Fibroblast of villous mesenchyme (primary cell): Measurements from ENCODE around the gene ONECUT3. TPM values are rescaled to one million over a fixed set of nuclear protein-coding genes. Genes with fewer than 3 reads are reported as not detected.
"Not testable (repeated sequence)": the region's sequence is repeated elsewhere in the genome, so short reads cannot be mapped to it uniquely, and the experiment has no call there.

Source experiments
- DNase-seq: peaks from one replicate; pipeline ENCODE4 v3.0.0-alpha.2; 2010; ENCODE audit warnings: low read depth
- H3K4me3 ChIP-seq: 2 replicates; pipeline ENCODE4 v1.5.1; 2011; ENCODE audit warnings: low read depth, mild to moderate bottlenecking, low read length
- total RNA-seq: library from RNA; depleted of rRNA; stranded (reverse); fragments of >200 nt; gene quantifications from 2 replicates; pipeline ENCODE4 v1.2.3, GENCODE V29; 2012
- TF ChIP-seq, protein P1 (sequence below): IDR thresholded peaks from 2 replicates; pipeline ENCODE4 v1.5.1; 2012; ENCODE audit warnings: low read depth, mild to moderate bottlenecking, low read length; ENCODE audit not compliant: insufficient read depth

Gene ONECUT3
- total RNA-seq, 1 donor = not detected

DNA sequence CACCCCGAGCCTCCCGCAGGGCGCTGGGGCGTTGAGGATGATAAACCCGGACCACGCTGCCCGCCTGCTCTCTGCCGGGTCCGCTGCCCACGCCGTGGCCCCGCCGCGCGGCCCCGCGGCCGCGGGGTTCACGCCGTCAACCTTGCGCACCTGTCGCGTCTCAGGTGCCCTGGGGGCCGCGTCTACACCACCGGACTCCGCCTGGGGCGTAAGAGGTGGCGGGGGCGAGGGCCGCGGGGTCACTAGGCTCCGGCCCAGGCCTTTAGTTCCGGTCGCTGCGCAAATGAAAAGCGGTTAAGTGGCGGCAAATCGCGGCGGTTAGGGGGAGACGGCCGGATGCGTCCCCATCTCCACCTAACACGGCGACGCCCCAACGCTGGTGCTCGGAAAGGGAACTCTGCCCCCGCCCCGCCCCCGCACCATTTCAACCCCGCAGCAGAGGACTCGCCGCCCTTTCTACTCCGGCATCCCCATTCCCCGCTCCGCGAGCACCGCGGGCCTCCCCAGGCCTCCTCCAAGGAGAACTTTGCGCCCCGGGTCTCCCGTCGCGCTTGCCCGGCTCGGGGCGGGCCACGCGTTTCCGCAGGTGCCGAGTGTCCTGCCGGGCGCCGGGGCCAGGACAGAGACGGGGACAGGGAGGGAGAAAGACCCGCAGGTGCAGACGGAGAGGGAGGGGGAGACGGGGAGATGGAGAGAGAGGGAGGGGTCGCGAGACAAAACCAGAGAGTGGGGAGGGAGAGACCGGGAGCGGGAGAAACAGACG is 4.3 kb downstream of the ONECUT3 start:
- H3K4me3 ChIP-seq = no peak overlapping the region

DNA sequence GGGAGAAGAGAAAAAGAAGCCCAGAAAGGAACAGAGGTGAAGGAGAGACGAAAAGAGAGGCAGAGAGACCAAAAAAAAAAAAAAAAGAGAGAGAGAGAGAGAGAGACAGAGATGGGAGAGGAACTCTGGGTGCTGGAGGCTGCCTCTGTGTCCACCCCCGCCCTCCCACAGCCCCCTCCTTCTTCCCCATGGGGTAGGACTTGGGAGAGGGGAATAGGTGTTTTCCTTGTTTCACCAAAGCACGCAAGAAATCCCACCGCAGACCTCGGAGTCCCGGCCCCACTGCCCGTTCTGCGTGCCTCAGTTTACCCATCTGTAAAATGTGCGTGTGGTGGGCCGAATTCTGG is 4.9 kb downstream of the ONECUT3 start:
- TF ChIP-seq, protein P1, sequence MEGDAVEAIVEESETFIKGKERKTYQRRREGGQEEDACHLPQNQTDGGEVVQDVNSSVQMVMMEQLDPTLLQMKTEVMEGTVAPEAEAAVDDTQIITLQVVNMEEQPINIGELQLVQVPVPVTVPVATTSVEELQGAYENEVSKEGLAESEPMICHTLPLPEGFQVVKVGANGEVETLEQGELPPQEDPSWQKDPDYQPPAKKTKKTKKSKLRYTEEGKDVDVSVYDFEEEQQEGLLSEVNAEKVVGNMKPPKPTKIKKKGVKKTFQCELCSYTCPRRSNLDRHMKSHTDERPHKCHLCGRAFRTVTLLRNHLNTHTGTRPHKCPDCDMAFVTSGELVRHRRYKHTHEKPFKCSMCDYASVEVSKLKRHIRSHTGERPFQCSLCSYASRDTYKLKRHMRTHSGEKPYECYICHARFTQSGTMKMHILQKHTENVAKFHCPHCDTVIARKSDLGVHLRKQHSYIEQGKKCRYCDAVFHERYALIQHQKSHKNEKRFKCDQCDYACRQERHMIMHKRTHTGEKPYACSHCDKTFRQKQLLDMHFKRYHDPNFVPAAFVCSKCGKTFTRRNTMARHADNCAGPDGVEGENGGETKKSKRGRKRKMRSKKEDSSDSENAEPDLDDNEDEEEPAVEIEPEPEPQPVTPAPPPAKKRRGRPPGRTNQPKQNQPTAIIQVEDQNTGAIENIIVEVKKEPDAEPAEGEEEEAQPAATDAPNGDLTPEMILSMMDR = no peak
- no peak overlapping the region for H3K4me3 ChIP-seq
- DNase-seq = no peak

More for the DNA sequence above, 4.3 kb downstream of the ONECUT3 start:
- TF ChIP-seq, protein P1 = no peak
- DNase-seq = no peak

DNA sequence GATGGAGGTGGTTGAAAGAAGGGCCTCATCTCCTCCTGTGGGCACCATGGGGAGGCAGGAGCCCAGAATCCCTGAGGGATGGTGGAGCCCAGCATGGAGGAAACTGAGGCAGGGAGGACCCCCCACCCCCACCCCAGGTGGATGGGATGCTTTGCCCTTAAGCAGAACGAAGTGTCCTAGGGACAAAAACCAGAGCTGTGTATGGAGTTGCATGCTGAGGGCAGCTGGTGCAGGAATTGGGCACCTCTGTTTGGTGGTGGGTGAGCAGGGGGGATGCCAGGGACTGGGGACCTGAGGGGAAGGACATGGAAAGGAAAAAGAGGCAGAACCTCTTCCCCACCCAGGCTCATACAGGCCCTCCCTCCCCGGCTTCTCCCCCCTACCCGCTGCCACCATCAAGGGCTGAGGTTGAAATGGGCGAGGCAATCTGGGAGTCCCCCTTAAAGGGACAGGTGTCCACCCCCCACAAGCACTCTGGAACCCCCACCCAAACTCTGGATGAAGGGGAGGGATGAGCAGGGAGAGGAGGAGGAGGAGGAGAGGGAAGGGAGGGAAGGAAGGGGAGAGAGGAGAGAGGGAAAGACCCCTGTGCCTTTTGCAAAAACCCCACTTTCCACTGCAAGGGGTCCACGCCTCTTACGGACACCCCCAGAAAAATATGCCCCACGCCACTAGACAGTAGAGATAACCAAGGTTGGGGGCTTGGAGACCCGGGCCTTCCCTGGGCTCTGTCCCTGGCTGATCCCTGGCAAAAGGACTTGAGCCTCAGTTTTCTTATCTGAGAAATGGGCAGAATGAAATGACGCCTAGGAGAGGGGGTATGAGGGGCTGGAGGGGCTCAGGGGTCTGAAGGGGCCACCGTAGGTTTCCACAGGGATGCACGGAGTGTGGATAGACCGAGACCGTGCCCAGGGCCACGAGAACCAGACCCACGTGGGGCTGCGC is 5.9 kb downstream of the ONECUT3 start:
- no peak for DNase-seq
- no peak overlapping the region for H3K4me3 ChIP-seq
- TF ChIP-seq, protein P1 = no peak

DNA sequence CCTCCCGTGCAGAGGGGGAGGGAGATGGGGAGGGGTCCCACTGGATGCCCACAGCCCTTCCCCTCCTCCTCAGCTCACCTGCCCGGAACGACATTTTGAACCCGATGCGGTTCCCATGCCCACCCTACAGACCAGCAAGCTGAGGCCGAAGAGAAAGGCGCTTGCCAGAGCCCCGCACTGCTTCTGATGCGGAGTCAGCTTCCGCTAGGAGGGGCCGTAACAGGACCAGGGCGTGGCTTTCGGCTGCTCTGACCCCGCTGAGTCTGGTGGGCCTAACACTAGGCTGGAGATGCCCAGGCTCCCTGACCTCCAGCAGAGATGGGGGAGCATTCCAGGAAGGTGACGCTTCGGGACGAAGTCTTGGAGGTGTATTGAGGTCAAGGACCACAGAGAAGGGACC is 6.7 kb downstream of the ONECUT3 start:
- no peak for DNase-seq
- TF ChIP-seq, protein P1 = no peak
- H3K4me3 ChIP-seq = no peak overlapping the region

DNA sequence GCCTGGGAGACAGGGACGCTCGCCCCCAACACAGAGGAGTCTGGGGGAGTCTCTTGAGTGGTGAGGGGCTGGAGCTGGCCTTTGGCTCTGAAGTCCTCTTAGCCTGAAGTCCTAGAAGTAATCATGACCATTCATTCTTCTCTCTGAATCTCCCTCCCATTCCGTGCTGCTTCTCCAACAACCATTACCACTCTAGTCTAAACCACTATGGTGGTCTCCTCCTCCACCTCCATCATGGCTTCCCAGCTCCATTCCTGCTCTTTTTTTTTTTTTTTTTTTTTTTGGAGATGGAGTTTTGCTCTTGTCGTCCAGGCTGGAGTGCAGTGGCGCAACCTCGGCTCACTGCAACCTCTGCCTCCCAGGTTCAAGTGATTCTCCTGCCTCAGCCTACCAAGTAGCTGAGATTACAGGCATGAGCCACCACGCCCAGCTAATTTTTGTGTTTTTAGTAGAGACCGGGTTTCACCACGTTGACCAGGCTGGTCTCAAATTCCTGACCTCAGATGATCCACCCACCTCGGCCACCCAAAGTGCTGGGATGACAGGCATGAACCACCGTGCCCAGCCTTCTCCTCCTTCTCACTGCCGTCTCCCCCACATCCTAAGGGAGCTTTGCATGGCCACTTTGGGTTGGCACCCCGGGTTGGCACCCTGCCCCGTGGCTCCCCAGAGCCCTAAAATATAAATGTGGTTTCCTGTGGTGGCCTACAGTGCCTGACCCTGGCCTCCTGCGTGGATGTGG is 7.7 kb downstream of the ONECUT3 start:
- not testable (repeated sequence) for DNase-seq, H3K4me3 ChIP-seq

DNA sequence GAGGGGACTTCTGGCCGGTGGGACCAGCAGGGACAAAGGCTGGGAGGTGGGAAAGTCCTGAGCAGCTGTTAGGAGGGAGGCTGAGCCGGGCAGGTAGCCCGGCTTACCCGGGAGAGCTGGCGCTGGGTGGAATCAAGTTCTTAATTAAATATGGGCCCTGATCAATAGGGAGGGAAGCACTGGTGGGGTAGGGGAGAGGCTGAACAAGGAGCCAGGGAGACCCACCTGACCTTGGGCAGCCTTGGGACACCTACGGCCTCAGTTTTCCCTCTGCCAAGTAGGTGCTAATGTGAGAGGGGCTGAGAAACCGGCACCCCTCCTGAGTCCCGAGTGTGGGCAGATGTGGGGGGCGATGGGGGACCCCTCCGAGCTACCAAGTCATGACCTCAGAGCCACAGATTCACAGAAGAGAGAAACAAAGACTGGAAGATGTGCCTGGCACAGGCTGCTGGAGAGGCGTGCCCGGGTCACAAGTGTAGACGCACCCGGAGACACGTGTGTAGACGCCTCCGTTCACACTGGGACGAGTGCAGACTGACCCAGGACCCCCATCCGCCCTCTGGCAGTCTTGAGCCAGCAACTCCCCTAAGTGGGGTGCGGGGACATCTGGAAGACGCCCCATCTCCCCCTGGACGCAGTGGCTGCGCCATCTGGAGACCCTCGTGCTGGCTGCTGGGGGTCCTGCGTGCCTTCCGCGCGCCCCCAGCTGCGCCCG is 8.4 kb downstream of the ONECUT3 start:
- no peak for DNase-seq
- H3K4me3 ChIP-seq = no peak overlapping the region
- TF ChIP-seq, protein P1 = no peak
